HG02943 (cell line): ENCODE measurements around the gene KRTAP5-6.
"Not testable (repeated sequence)": the region's sequence is repeated elsewhere in the genome, so short reads cannot be mapped to it uniquely, and the experiment has no call there.

Experiments used
- ATAC-seq: cut with Tn5 transposase; IDR thresholded peaks from one replicate; pipeline ENCODE4 v1.9.1; 2021; ENCODE audit warnings: mild to moderate bottlenecking, low read depth, moderate library complexity; ENCODE audit not compliant: unreplicated experiment

Gene KRTAP5-6

GRCh38 chr11:1679881-1680280, 17.1 kb upstream of the KRTAP5-6 start:
- ATAC-seq = no peak

- no peak for ATAC-seq
Observed at GRCh38 chr11:1682225-1682905, 14.6 kb upstream of the KRTAP5-6 start.

GRCh38 chr11:1683216-1683615, 13.8 kb upstream of the KRTAP5-6 start:
- ATAC-seq = not testable (repeated sequence)

GRCh38 chr11:1683904-1684572, 13.0 kb upstream of the KRTAP5-6 start:
- ATAC-seq = not testable (repeated sequence)

- not testable (repeated sequence) for ATAC-seq
Observed at GRCh38 chr11:1684886-1685874, 11.8 kb upstream of the KRTAP5-6 start.

GRCh38 chr11:1686220-1686619, 10.8 kb upstream of the KRTAP5-6 start:
- ATAC-seq = not testable (repeated sequence)

- ATAC-seq = not testable (repeated sequence)
Observed at GRCh38 chr11:1688336-1688947, 8.6 kb upstream of the KRTAP5-6 start.

- ATAC-seq = not testable (repeated sequence)
Observed at GRCh38 chr11:1689250-1690166, 7.5 kb upstream of the KRTAP5-6 start.

- ATAC-seq = no peak
Observed at GRCh38 chr11:1690167-1691025, 6.6 kb upstream of the KRTAP5-6 start.

GRCh38 chr11:1691026-1691877, 5.7 kb upstream of the KRTAP5-6 start:
- no peak for ATAC-seq

GRCh38 chr11:1691878-1692707, 4.9 kb upstream of the KRTAP5-6 start:
- no peak for ATAC-seq

GRCh38 chr11:1692708-1693326, 4.2 kb upstream of the KRTAP5-6 start:
- no peak for ATAC-seq

GRCh38 chr11:1693327-1694063, 3.5 kb upstream of the KRTAP5-6 start:
- ATAC-seq = no peak

- ATAC-seq = no peak
Observed at GRCh38 chr11:1694064-1694845, 2.7 kb upstream of the KRTAP5-6 start.
